GM21723 (cell line): ENCODE measurements around the gene GASK1B.

ENCODE experiments used
- ATAC-seq: cut with Tn5 transposase; IDR thresholded peaks from one replicate; pipeline ENCODE4 v1.9.1; 2021; ENCODE audit warnings: mild to moderate bottlenecking, moderate library complexity; ENCODE audit not compliant: unreplicated experiment

The GASK1B gene

GRCh38 chr4:158147151-158147550, 25.7 kb downstream of the GASK1B start:
- ATAC-seq: no peak

- ATAC-seq: no peak
Measured at GRCh38 chr4:158146736-158147135, 26.1 kb downstream of the GASK1B start.

DNA sequence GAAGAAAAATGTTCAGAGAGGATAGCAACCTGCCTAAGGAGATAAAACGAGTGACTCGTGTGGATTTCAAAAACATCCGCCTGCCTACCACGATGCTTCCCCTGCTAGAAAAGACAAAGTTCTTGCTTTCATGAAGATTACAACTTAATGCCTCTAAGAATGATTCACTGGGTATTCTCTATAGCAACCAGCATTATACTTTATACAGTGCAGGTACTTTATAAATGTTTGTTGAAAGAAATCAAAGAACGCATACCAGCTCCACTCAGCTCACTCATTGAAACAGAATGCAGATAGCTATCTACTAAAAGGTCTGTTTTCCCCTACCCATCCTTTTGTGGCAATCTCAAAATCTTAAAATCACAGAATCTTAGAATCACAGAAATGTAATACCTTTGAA, 33.7 kb downstream of the GASK1B start:
- ATAC-seq: no peak

DNA sequence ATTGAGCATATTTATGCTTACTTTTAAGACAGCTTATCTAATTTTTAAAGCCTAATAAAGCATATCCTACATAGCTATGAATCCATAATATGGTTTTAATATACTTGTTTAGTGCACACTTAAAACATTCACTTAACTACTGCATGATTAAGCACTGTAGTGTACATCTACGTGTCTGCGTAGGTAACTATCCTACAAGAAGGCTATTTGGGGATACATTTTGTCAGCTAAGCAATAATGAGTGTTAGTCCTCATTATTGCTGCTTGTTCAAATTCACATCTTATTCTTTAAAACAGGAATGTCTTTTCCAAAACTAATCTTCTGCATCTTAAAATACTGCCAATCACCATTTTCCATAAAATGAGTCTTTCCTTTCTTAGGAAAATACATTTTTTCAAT, 38.6 kb downstream of the GASK1B start:
- ATAC-seq: no peak

DNA sequence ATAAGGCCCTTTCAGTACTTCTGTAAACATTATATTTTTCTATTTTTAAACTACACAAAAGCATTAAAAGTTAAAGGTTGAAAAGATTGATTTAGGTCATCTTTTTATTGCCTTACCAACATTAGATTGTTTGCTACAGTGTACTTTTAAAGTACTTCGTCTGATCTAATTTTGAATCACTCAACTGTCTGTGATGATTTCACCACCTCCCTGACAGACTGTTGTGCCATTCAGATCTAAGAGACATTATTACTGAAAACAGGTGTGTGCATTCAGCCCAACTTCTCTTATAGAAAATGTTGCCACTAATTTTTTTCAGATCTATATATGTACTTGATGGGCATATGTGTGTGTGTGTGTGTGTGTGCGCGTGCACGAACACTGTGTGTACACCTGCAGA, 39.3 kb downstream of the GASK1B start:
- ATAC-seq: no peak

GRCh38 chr4:158131027-158131426, 41.8 kb downstream of the GASK1B start:
- ATAC-seq: no peak

DNA sequence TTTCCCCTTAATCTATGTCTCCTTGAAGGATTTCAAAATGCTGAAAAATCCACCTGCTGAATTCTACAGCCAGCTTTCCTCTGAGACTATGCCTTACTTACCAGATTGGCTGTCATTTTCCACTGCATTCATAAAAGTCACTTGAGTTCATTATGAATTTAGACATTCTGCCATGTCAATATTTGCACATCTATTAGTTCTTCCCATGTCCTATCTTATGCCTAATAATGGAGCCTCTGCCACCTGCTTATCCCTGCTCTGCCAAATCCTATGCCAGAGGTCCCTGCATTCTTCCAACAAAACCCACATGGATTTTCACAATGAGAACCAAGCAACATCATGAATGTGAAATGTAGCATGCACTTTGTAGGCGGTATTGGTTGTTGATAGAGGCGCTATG, 42.6 kb downstream of the GASK1B start:
- no peak for ATAC-seq

DNA sequence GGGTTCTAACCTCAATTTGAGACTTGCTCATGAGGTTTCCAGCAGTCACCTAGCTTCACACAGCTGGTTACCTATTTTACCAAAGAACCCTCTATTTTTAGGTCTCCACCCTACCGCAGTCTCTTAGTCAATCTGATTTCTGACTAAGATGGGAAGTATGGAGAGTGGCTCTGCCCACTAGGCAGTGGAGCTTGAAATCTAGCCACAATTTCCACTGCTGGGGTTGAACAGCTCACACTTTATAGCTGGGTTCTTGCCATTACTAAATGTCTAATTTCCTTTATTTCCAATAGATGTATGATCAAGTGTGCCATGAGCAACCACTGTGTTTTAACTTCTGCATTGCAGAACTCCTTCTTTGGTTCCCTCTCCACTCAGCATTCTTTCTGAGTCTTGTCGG, 43.1 kb downstream of the GASK1B start:
- peak; percentile 84 for ATAC-seq

DNA sequence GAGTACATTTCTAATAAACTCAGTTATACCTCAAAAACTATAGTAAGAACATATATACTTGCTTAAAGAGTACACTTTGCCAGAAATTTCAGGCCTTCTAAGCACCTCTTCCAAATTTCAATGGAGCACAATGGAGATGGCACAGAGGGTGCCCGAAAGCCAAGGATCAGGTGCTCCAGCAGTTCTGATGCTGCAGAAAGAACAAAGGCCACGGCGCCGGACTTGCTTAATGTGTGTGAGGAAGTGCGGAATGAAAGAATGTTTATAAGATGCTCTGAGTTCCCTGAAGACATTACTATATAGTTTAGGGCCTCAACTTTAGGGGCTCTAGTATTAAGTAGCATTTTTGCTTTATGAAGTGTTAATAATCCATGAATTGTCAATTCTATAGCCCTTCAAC, 44.3 kb downstream of the GASK1B start:
- ATAC-seq: no peak

DNA sequence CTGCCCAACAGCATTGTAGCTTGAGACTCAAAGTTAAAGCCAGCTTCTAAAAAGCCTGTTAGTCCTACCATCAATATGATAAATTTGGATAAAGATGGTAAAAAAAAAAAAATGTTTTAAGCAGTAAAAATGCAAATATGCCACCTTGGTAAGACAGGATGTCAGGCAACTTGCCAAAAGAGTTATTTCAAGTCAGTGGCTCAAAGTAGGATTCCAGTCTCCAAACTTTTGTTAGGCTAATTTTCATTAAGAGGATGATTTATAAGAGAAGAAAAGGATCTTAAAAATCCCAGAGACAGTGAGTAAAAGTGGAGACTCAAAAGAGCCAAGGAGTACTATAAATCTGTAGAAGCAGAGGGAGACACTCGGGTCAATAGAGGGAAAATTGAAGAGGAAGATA, 47.5 kb downstream of the GASK1B start:
- no peak for ATAC-seq
